IMR-90 (cell line): ENCODE measurements around the gene PARP2. TPM values are rescaled to one million over a fixed set of nuclear protein-coding genes. Genes with fewer than 3 reads are reported as not detected.

Source experiments
- ATAC-seq: fragments of 200-7000 bp; cut with Tn5 transposase; 2 replicates; pipeline ENCODE4 v1.9.1; 2020; ENCODE audit warnings: low read depth, mild to moderate bottlenecking, moderate library complexity
- BruUV-seq: library from RNA; stranded (reverse); fragments of 400-500 nt; replicated peaks from 2 replicates; lab custom pipeline; 2021; lab: Mats Ljungman, UMichigan
- CTCF ChIA-PET: fragments of 300-600 bp; formaldehyde crosslinking; extraction: SDS; loops from one replicate; lab custom pipeline; 2021; ENCODE audit warnings: antibody characterized with exemption; lab: Yijun Ruan, JAX
- POLR2A ChIA-PET: fragments of 300-600 bp; sonication (Branson Sonifier 250); formaldehyde crosslinking; loops from one replicate; lab custom pipeline; 2022; ENCODE audit warnings: antibody characterized with exemption; ENCODE audit not compliant: unreplicated experiment; lab: Charles Lee
- DNase-seq: peaks from one replicate; pipeline ENCODE4 v3.0.0; 2013
- H2AFZ ChIP-seq: replicated peaks from 2 replicates; pipeline ENCODE3; 2013; ENCODE audit warnings: low read length, mild to moderate bottlenecking; ENCODE audit not compliant: poor library complexity
- H2AK5ac ChIP-seq: 2 replicates; pipeline ENCODE4 v1.6.1; 2013; ENCODE audit warnings: low read depth, low read length, inconsistent platforms
- H2AK9ac ChIP-seq: replicated peaks from 2 replicates; pipeline ENCODE3; 2013; ENCODE audit warnings: mild to moderate bottlenecking, low read depth, low read length, moderate library complexity; ENCODE audit not compliant: poor library complexity
- H2BK120ac ChIP-seq: 2 replicates; pipeline ENCODE4 v1.6.1; 2013; ENCODE audit warnings: low read depth, low read length, inconsistent platforms
- H2BK15ac ChIP-seq: 3 replicates; pipeline ENCODE4 v1.6.1; 2013; ENCODE audit warnings: low read depth, low read length, inconsistent platforms
- H2BK20ac ChIP-seq: 2 replicates; pipeline ENCODE4 v1.6.1; 2013; ENCODE audit warnings: low read depth, mild to moderate bottlenecking, inconsistent platforms, low read length, moderate library complexity
- H2BK5ac ChIP-seq: 2 replicates; pipeline ENCODE4 v1.6.1; 2013; ENCODE audit warnings: mild to moderate bottlenecking, low read depth, low read length, inconsistent platforms; ENCODE audit not compliant: poor library complexity, severe bottlenecking
- H3K14ac ChIP-seq: replicated peaks from 2 replicates; pipeline ENCODE4 v1.6.1; 2013; ENCODE audit warnings: low read depth, low read length, inconsistent platforms
- H3K18ac ChIP-seq: 2 replicates; pipeline ENCODE4 v1.6.1; 2013; ENCODE audit warnings: low read depth, low read length, control low read depth
- H3K23ac ChIP-seq: 2 replicates; pipeline ENCODE4 v1.6.1; 2013; ENCODE audit warnings: low read depth, low read length, inconsistent platforms
- H3K27ac ChIP-seq: 2 replicates; pipeline ENCODE4 v1.5.1; 2013; ENCODE audit warnings: mild to moderate bottlenecking, control low read depth, low read length; ENCODE audit not compliant: insufficient read depth
- H3K27me3 ChIP-seq: 2 replicates; pipeline ENCODE4 v1.6.1; 2013; ENCODE audit warnings: low read length; ENCODE audit not compliant: control insufficient read depth, insufficient read depth
- H3K36me3 ChIP-seq: 2 replicates; pipeline ENCODE4 v1.6.1; 2013; ENCODE audit warnings: low read length, mixed read lengths; ENCODE audit not compliant: control insufficient read depth, insufficient read depth
- H3K4ac ChIP-seq: 2 replicates; pipeline ENCODE4 v1.6.1; 2013; ENCODE audit warnings: low read depth, low read length, inconsistent platforms
- H3K4me1 ChIP-seq: 2 replicates; pipeline ENCODE4 v1.6.1; 2013; ENCODE audit warnings: low read length, mixed read lengths; ENCODE audit not compliant: control insufficient read depth, insufficient read depth
- H3K4me2 ChIP-seq: 2 replicates; pipeline ENCODE4 v1.6.1; 2013; ENCODE audit warnings: low read depth, mild to moderate bottlenecking, control low read depth, low read length, moderate library complexity
- H3K4me3 ChIP-seq: 2 replicates; pipeline ENCODE4 v1.5.1; 2013; ENCODE audit warnings: low read depth, mild to moderate bottlenecking, control low read depth, low read length, moderate library complexity; ENCODE audit not compliant: insufficient read depth
- H3K56ac ChIP-seq: 2 replicates; pipeline ENCODE4 v1.6.1; 2013; ENCODE audit warnings: low read length, inconsistent platforms; ENCODE audit not compliant: insufficient read depth; ENCODE audit errors: extremely low read depth
- H3K79me1 ChIP-seq, 2 experiments: 2 replicates each; pipeline ENCODE4 v1.6.1; 2013; ENCODE audit warnings: low read length in 2 of 2, inconsistent platforms in 1 of 2, low read depth in 1 of 2
- H3K9ac ChIP-seq: 2 replicates; pipeline ENCODE4 v1.6.1; 2013; ENCODE audit warnings: low read depth, low read length, control low read depth
- H3K9me1 ChIP-seq: 2 replicates; pipeline ENCODE4 v1.6.1; 2013; ENCODE audit warnings: low read length, inconsistent platforms; ENCODE audit not compliant: insufficient read depth
- H3K9me3 ChIP-seq: 2 replicates; pipeline ENCODE4 v1.6.1; 2013; ENCODE audit warnings: low read length; ENCODE audit not compliant: control insufficient read depth, insufficient read depth
- H4K20me1 ChIP-seq: 2 replicates; pipeline ENCODE4 v1.6.1; 2013; ENCODE audit warnings: low read length, inconsistent platforms; ENCODE audit not compliant: insufficient read depth
- H4K5ac ChIP-seq: 2 replicates; pipeline ENCODE4 v1.6.1; 2013; ENCODE audit warnings: mild to moderate bottlenecking, low read depth, low read length, control low read depth
- H4K8ac ChIP-seq, 2 experiments: 2 replicates each; pipeline ENCODE4 v1.6.1; 2013; ENCODE audit warnings: low read depth in 2 of 2, low read length in 2 of 2, control low read depth in 1 of 2, inconsistent platforms in 1 of 2
- H4K91ac ChIP-seq: 2 replicates; pipeline ENCODE4 v1.6.1; 2013; ENCODE audit warnings: low read depth, low read length, inconsistent platforms; ENCODE audit not compliant: insufficient read depth
- CEBPB ChIP-seq: IDR thresholded peaks from 2 replicates; pipeline ENCODE4 v1.6.1; 2012; ENCODE audit warnings: low read depth, low read length, improper control_type of control experiment
- MAFK ChIP-seq: IDR thresholded peaks from 2 replicates; pipeline ENCODE4 v1.6.1; 2012; ENCODE audit warnings: low read depth, low read length, improper control_type of control experiment
- SMC3 ChIP-seq: fragments of 150-350 bp; IDR thresholded peaks from 2 replicates; pipeline ENCODE4 v1.6.1; 2016; ENCODE audit warnings: low read depth, mild to moderate bottlenecking, antibody characterized with exemption, low read length, moderate library complexity
- WGBS, 2 experiments: methylation state at CpG; one replicate each; pipeline versions ENCODE4 v1.1.5 to v1.1.7; 2013; ENCODE audit warnings: missing lambda C conversion rate in 2 of 2; ENCODE audit not compliant: insufficient read length in 1 of 2; ENCODE audit errors: extremely low coverage in 2 of 2; 5-methylcytosine and 5-hydroxymethylcytosine counted together
- dilution Hi-C: fragments of 300-500 bp; cut with HindIII; formaldehyde crosslinking; loops from one replicate; pipeline ENCODE4 v1.14.3; 2018; ENCODE audit warnings: low sequenced_read_pairs; ENCODE audit not compliant: unreplicated experiment
- in situ Hi-C: fragments of 300-500 bp; cut with MboI; formaldehyde crosslinking; loops from 3 replicates; pipeline ENCODE4 v1.14.3; 2019; ENCODE audit warnings: low sequenced_read_pairs, inconsistent platforms, mixed read lengths
- intact Hi-C: fragments of 100-400 bp; cut with micrococcal nuclease; formaldehyde crosslinking; loops from 2 replicates; pipeline ENCODE4 v1.10.0; 2022
- polyA plus RNA-seq, 3 experiments: library from polyadenylated mRNA; depleted of rRNA; stranded (reverse); fragments of >200 nt; gene quantifications; 2 replicates each; pipeline ENCODE4 v1.2.3, GENCODE V29; 2012; ENCODE audit warnings: low replicate concordance in 1 of 3
- total RNA-seq: library from RNA; depleted of rRNA; stranded (reverse); fragments of >200 nt; gene quantifications from 2 replicates; pipeline ENCODE4 v1.2.3, GENCODE V29; 2012

The PARP2 gene
- total and polyA plus RNA-seq, 2 of the 4 experiments (the other 2 are of a cell fraction): 11.7 to 19.1 TPM

GRCh38 chr14:20397511-20397910 lies 54.1 kb downstream of the PARP2 start:
- Histone ChIP-seq H3K4me3 (no peak overlapping the region), H2AFZ (no peak overlapping the region), H4K91ac (no peak overlapping the region), H3K14ac (no peak overlapping the region), H4K8ac (no peak overlapping the region), H3K9me1 (0 out of 2 replicates have a peak, but pooled peaks cover 8% of the 10 kb centered on the region), H3K4me2 (no peak overlapping the region), H2BK5ac (no peak overlapping the region), H4K20me1 (no peaks in the 10 kb centered on the region), H4K5ac (no peak overlapping the region), H3K56ac (no peak overlapping the region), H3K4me1 (no peaks in the 10 kb centered on the region), H3K79me1 (0 out of 4 replicates have a peak, but pooled peaks cover 0 to 8% of the 10 kb centered on the region in 2 experiments), H2AK9ac (no peak overlapping the region), H3K18ac (no peak overlapping the region), H3K9me3 (no peaks in the 10 kb centered on the region), H3K23ac (no peak overlapping the region), H2BK120ac (no peak overlapping the region), H3K36me3 (peaks cover 40% of the 10 kb centered on the region), H3K4ac (no peak overlapping the region), H2BK15ac (no peak overlapping the region), H2BK20ac (no peak overlapping the region), H3K9ac (no peak overlapping the region), H3K27me3 (no peaks in the 10 kb centered on the region), H2AK5ac (no peak overlapping the region), H3K27ac (no peak overlapping the region)
- intact Hi-C loops: loop anchor here (10.0 kb wide), 1 partner anchor 83 kb away; no protein-coding TSS in a partner anchor
- no TSS peak for BruUV-seq
- TF ChIP-seq SMC3: no peak
- TF ChIP-seq MAFK: no peak
- no peak for TF ChIP-seq CEBPB
- no peak for ATAC-seq
- in situ Hi-C loops: no loop called here
- WGBS, 2 experiments: no CpG with 5 or more reads among the region's 3 CpGs
- DNase-seq: no peak
- POLR2A ChIA-PET: no interaction called here
- dilution Hi-C loops: no loop called here
- CTCF ChIA-PET: interaction anchor here (0.7 kb wide), 1 partner anchor 230 kb away, joined by 4 read pairs; no protein-coding TSS in a partner anchor
